Endothelial cell of umbilical vein (primary cell): ENCODE measurements around the gene CSGALNACT2. TPM values are rescaled to one million over a fixed set of nuclear protein-coding genes. Genes with fewer than 3 reads are reported as not detected.

Experiments used
- BruUV-seq: library from RNA; stranded (reverse); fragments of 400-500 nt; replicated peaks from 2 replicates; lab custom pipeline; 2021; lab: Mats Ljungman, UMichigan
- CTCF ChIA-PET: fragments of 300-600, 350-600 bp; sonication (Branson Sonifier 250); formaldehyde crosslinking; loops from one replicate; lab custom pipeline; 2021; ENCODE audit warnings: antibody characterized with exemption, inconsistent platforms; lab: Charles Lee
- POLR2A ChIA-PET: fragments of 300-600, 350-600 bp; sonication (Branson Sonifier 250); formaldehyde crosslinking; loops from one replicate; lab custom pipeline; 2021; ENCODE audit warnings: antibody characterized with exemption, inconsistent platforms; lab: Charles Lee
- DNase-seq: peaks from one replicate; pipeline ENCODE4 v3.0.0-alpha.2; 2011; ENCODE audit warnings: low read depth, low spot score
- FAIRE-seq: peaks from 2 replicates; lab custom pipeline; 2011; peaks lifted over from hg19 to GRCh38; lab: Jason Lieb, UNC
- H2AFZ ChIP-seq: 2 replicates; pipeline ENCODE4 v1.6.0; 2012; ENCODE audit warnings: low read depth, low read length, control low read depth, inconsistent platforms
- H3K27ac ChIP-seq: 2 replicates; pipeline ENCODE4 v1.5.1; 2011; ENCODE audit warnings: low read depth, mild to moderate bottlenecking, control low read depth, low read length, moderate library complexity; ENCODE audit not compliant: insufficient read depth
- H3K27me3 ChIP-seq, 2 experiments: 2 replicates each; pipeline versions ENCODE4 v1.6.0 to v1.6.1; 2011; ENCODE audit warnings: low read length in 2 of 2, mixed read lengths in 1 of 2; ENCODE audit not compliant: control insufficient read depth in 2 of 2, insufficient read depth in 2 of 2
- H3K36me3 ChIP-seq, 2 experiments: 2 replicates in 1 of 2; 3 replicates in 1 of 2; pipeline ENCODE4 v1.5.1; 2011; ENCODE audit warnings: low read length in 2 of 2, mild to moderate bottlenecking in 1 of 2, moderate library complexity in 1 of 2; ENCODE audit not compliant: control insufficient read depth in 2 of 2, insufficient read depth in 2 of 2; ENCODE audit errors: extremely low read depth in 1 of 2
- H3K4me1 ChIP-seq: 3 replicates; pipeline ENCODE4 v1.5.1; 2011; ENCODE audit warnings: mild to moderate bottlenecking, low read length; ENCODE audit not compliant: control insufficient read depth, insufficient read depth; ENCODE audit errors: extremely low read depth
- H3K4me2 ChIP-seq: 2 replicates; pipeline ENCODE4 v1.6.1; 2011; ENCODE audit warnings: low read length, control low read depth, mixed read lengths; ENCODE audit not compliant: insufficient read depth
- H3K4me3 ChIP-seq, 3 experiments: fragments of 200-600 bp in 1 of 3; sonication (generic), shearing (Covaris generic) in 1 of 3; replicated peaks in 1 of 3; 2 replicates each; pipeline ENCODE4 v1.5.1; 2011 to 2016; ENCODE audit warnings: control low read depth in 3 of 3, low read length in 3 of 3, mild to moderate bottlenecking in 2 of 3, inconsistent platforms in 1 of 3, low read depth in 1 of 3, moderate library complexity in 1 of 3; ENCODE audit not compliant: insufficient read depth in 1 of 3
- H3K79me2 ChIP-seq: 2 replicates; pipeline ENCODE4 v1.6.0; 2012; ENCODE audit warnings: low read length, inconsistent platforms; ENCODE audit not compliant: control insufficient read depth, insufficient read depth
- H3K9ac ChIP-seq: replicated peaks from 2 replicates; pipeline ENCODE3; 2011; ENCODE audit warnings: low read length, control low read depth; ENCODE audit not compliant: insufficient read depth; ENCODE audit errors: extremely low read depth
- H3K9me1 ChIP-seq: replicated peaks from 3 replicates; pipeline ENCODE4 v1.6.0; 2011; ENCODE audit warnings: mild to moderate bottlenecking, low read length; ENCODE audit not compliant: control insufficient read depth, insufficient read depth; ENCODE audit errors: extremely low read depth
- H3K9me3 ChIP-seq: replicated peaks from 2 replicates; pipeline ENCODE4 v1.5.1; 2012; ENCODE audit warnings: low read length, inconsistent platforms; ENCODE audit not compliant: control insufficient read depth, insufficient read depth
- H4K20me1 ChIP-seq: replicated peaks from 2 replicates; pipeline ENCODE3; 2011; ENCODE audit warnings: mild to moderate bottlenecking, low read length; ENCODE audit not compliant: control insufficient read depth, insufficient read depth; ENCODE audit errors: extremely low read depth
- EZH2 ChIP-seq: IDR thresholded peaks from 2 replicates; pipeline ENCODE4 v1.6.1; 2012; ENCODE audit warnings: borderline replicate concordance, low read depth, mild to moderate bottlenecking, moderate library complexity, low read length, inconsistent platforms; ENCODE audit not compliant: severe bottlenecking
- FOS ChIP-seq: IDR thresholded peaks from 2 replicates; pipeline ENCODE4 v1.6.1; 2011; ENCODE audit warnings: mild to moderate bottlenecking, low read length, moderate library complexity, borderline replicate concordance; ENCODE audit not compliant: insufficient read depth
- GATA2 ChIP-seq: IDR thresholded peaks from 2 replicates; pipeline ENCODE4 v1.7.0; 2011; ENCODE audit warnings: low read depth, mild to moderate bottlenecking, moderate library complexity, mixed read lengths, low read length; ENCODE audit not compliant: insufficient read length, insufficient read depth
- JUN ChIP-seq: IDR thresholded peaks from 2 replicates; pipeline ENCODE4 v1.6.1; 2011; ENCODE audit warnings: borderline replicate concordance, low read depth; ENCODE audit not compliant: insufficient read length, insufficient read depth
- MYC ChIP-seq: IDR thresholded peaks from one replicate; pipeline ENCODE4 v1.6.1; 2011; ENCODE audit warnings: mild to moderate bottlenecking, low read depth, low read length
- POLR2A ChIP-seq: IDR thresholded peaks from 2 replicates; pipeline ENCODE4 v1.6.1; 2012; ENCODE audit warnings: low read depth, mild to moderate bottlenecking, control low read depth, low read length
- POLR2AphosphoS5 ChIP-seq: IDR thresholded peaks from 2 replicates; pipeline ENCODE4 v1.6.1; 2012; ENCODE audit warnings: low read depth, mild to moderate bottlenecking, control low read depth, low read length, moderate library complexity; ENCODE audit not compliant: insufficient read depth
- dilution Hi-C: fragments of 300-500 bp; cut with MboI; formaldehyde crosslinking; loops from one replicate; pipeline ENCODE4 v1.15.0; 2019; ENCODE audit warnings: low sequenced_read_pairs; ENCODE audit not compliant: extremely low pct_ligation_motif_present
- intact Hi-C: fragments of 100-400 bp; cut with micrococcal nuclease; formaldehyde crosslinking; loops from one replicate; pipeline ENCODE4 v1.10.0; 2022
- polyA plus RNA-seq, 4 experiments: library from polyadenylated mRNA; depleted of rRNA in 3 of 4; stranded (reverse) in 3 of 4; unstranded in 1 of 4; fragments of >200 nt; gene quantifications; 2 replicates each; pipeline versions ENCODE4 v1.2.1 to v1.2.3, GENCODE V29; 2011 to 2012; ENCODE audit warnings: missing spikeins in 1 of 4
- total RNA-seq: library from RNA; stranded (reverse); gene quantifications from 2 replicates; pipeline ENCODE4 v1.2.3, GENCODE V29; 2021
- TF ChIP-seq, protein P1 (sequence below), 2 donors: IDR thresholded peaks; 1 replicate in 1 of 2; 2 replicates in 1 of 2; pipeline ENCODE4 v1.5.1; 2011; ENCODE audit warnings: low read length in 2 of 2, mild to moderate bottlenecking in 2 of 2, moderate library complexity in 2 of 2, control low read depth in 1 of 2, inconsistent platforms in 1 of 2, low read depth in 1 of 2; ENCODE audit not compliant: insufficient read depth in 1 of 2; ENCODE audit errors: extremely low read depth in 1 of 2
- TF ChIP-seq, protein P2 (sequence below): IDR thresholded peaks from 2 replicates; pipeline ENCODE4 v1.6.1; 2011; ENCODE audit not compliant: insufficient read depth, insufficient read length

Gene CSGALNACT2
- total and polyA plus RNA-seq, 2 donors (not counting 3 experiments of a cell fraction or from before 2014, with no cell fraction given): 9.7 to 17.7 TPM

GRCh38 chr10:43205681-43206390, 67.6 kb downstream of the CSGALNACT2 start:
- Histone ChIP-seq H3K9ac (no peak overlapping the region), H3K4me2 (no peak overlapping the region), H3K4me3 (no peak overlapping the region), H3K27me3 (no peaks in the 10 kb centered on the region), H3K9me1 (no peaks in the 10 kb centered on the region), H3K9me3 (no peaks in the 10 kb centered on the region), H4K20me1 (no peaks in the 10 kb centered on the region), H3K79me2 (no peaks in the 10 kb centered on the region), H2AFZ (no peak overlapping the region), H3K36me3 (no peaks in the 10 kb centered on the region), H3K27ac (no peak overlapping the region), H3K4me1 (no peaks in the 10 kb centered on the region)
- POLR2A ChIA-PET: no interaction called here
- CTCF ChIA-PET: interaction anchor here (1.1 to 2.9 kb wide), 5 partner anchors 9 to 68 kb away, joined by 3 to 30 read pairs (median 11); partner anchors contain the start of gene CSGALNACT2
- FAIRE-seq: no peak
- no TSS peak for BruUV-seq
- intact Hi-C loops (loop anchor here (1.0 kb wide), 1 partner anchor 142 kb away; no protein-coding TSS in a partner anchor), dilution Hi-C loops (no loop called here)
- no peak for DNase-seq
- no peak for TF ChIP-seq MYC
- TF ChIP-seq EZH2: no peak
- no peak for TF ChIP-seq POLR2A
- no peak for TF ChIP-seq FOS
- no peak for TF ChIP-seq JUN
- no peak for TF ChIP-seq GATA2
- no peak for TF ChIP-seq POLR2AphosphoS5
- TF ChIP-seq, protein P1, sequence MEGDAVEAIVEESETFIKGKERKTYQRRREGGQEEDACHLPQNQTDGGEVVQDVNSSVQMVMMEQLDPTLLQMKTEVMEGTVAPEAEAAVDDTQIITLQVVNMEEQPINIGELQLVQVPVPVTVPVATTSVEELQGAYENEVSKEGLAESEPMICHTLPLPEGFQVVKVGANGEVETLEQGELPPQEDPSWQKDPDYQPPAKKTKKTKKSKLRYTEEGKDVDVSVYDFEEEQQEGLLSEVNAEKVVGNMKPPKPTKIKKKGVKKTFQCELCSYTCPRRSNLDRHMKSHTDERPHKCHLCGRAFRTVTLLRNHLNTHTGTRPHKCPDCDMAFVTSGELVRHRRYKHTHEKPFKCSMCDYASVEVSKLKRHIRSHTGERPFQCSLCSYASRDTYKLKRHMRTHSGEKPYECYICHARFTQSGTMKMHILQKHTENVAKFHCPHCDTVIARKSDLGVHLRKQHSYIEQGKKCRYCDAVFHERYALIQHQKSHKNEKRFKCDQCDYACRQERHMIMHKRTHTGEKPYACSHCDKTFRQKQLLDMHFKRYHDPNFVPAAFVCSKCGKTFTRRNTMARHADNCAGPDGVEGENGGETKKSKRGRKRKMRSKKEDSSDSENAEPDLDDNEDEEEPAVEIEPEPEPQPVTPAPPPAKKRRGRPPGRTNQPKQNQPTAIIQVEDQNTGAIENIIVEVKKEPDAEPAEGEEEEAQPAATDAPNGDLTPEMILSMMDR (IDR thresholded peaks at IDR 0.05; ENCODE audit: extremely low read depth in 1 of 2, insufficient read depth in 1 of 2, low read depth in 1 of 2, low read length in 2 of 2): no peak
- TF ChIP-seq, protein P2, sequence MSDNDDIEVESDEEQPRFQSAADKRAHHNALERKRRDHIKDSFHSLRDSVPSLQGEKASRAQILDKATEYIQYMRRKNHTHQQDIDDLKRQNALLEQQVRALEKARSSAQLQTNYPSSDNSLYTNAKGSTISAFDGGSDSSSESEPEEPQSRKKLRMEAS: no peak
